Calu3 (cell line): ENCODE measurements around the gene EFS. TPM values are rescaled to one million over a fixed set of nuclear protein-coding genes. Genes with fewer than 3 reads are reported as not detected.

ENCODE experiments used
- BruUV-seq: library from RNA; stranded (reverse); fragments of 400-500 nt; replicated peaks from 2 replicates; lab custom pipeline; 2021; lab: Mats Ljungman, UMichigan
- CTCF ChIA-PET: fragments of 300-600 bp; sonication (Branson Sonifier 250); formaldehyde crosslinking; loops from one replicate; lab custom pipeline; 2022; ENCODE audit warnings: antibody characterized with exemption; lab: Charles Lee
- DNase-seq: peaks from one replicate; pipeline ENCODE4 v3.0.0; 2022
- H3K27ac Mint-ChIP-seq: one replicate; pipeline ENCODE4 v1.8.0; 2022; ENCODE audit warnings: mixed read lengths; ENCODE audit not compliant: unreplicated experiment
- H3K27me3 Mint-ChIP-seq: one replicate; pipeline ENCODE4 v1.8.0; 2022; ENCODE audit warnings: mixed read lengths; ENCODE audit not compliant: unreplicated experiment
- H3K36me3 Mint-ChIP-seq: one replicate; pipeline ENCODE4 v1.8.0; 2022; ENCODE audit warnings: mild to moderate bottlenecking, moderate library complexity, mixed read lengths; ENCODE audit not compliant: insufficient read depth, unreplicated experiment
- H3K4me1 Mint-ChIP-seq: one replicate; pipeline ENCODE4 v1.8.0; 2022; ENCODE audit warnings: mild to moderate bottlenecking, low read depth, mixed read lengths; ENCODE audit not compliant: unreplicated experiment
- H3K4me3 Mint-ChIP-seq: one replicate; pipeline ENCODE4 v1.8.0; 2022; ENCODE audit warnings: mild to moderate bottlenecking, low read depth, moderate library complexity, mixed read lengths; ENCODE audit not compliant: unreplicated experiment
- H3K9me3 Mint-ChIP-seq: one replicate; pipeline ENCODE4 v1.8.0; 2022; ENCODE audit warnings: low read depth, mixed read lengths; ENCODE audit not compliant: unreplicated experiment
- intact Hi-C: fragments of 100-400 bp; cut with micrococcal nuclease; formaldehyde crosslinking; loops from one replicate; pipeline ENCODE4 v1.10.0; 2022; ENCODE audit not compliant: unreplicated experiment
- total RNA-seq: library from RNA; stranded (reverse); gene quantifications from 2 replicates; pipeline ENCODE4 v1.2.3, GENCODE V29; 2022
- TF ChIP-seq, protein P1 (sequence below): fragments of 200-600 bp; IDR thresholded peaks from one replicate; pipeline ENCODE4 v1.8.0; 2022; ENCODE audit warnings: antibody characterized with exemption; ENCODE audit not compliant: unreplicated experiment

The EFS gene
- total RNA-seq, 1 experiment from 2014 or later, result not detected

- no peaks in the 10 kb centered on the region for H3K4me1 Mint-ChIP-seq
- intact Hi-C loops, result no loop called here
- CTCF ChIA-PET, result interaction anchor here (0.6 kb wide), 2 partner anchors 28 to 1833 kb away, joined by 4 to 5 read pairs; no protein-coding TSS in a partner anchor
- H3K27me3 Mint-ChIP-seq, result peaks cover 100% of the 10 kb centered on the region
- BruUV-seq, result no TSS peak
- DNase-seq, result no peak
- TF ChIP-seq, protein P1, sequence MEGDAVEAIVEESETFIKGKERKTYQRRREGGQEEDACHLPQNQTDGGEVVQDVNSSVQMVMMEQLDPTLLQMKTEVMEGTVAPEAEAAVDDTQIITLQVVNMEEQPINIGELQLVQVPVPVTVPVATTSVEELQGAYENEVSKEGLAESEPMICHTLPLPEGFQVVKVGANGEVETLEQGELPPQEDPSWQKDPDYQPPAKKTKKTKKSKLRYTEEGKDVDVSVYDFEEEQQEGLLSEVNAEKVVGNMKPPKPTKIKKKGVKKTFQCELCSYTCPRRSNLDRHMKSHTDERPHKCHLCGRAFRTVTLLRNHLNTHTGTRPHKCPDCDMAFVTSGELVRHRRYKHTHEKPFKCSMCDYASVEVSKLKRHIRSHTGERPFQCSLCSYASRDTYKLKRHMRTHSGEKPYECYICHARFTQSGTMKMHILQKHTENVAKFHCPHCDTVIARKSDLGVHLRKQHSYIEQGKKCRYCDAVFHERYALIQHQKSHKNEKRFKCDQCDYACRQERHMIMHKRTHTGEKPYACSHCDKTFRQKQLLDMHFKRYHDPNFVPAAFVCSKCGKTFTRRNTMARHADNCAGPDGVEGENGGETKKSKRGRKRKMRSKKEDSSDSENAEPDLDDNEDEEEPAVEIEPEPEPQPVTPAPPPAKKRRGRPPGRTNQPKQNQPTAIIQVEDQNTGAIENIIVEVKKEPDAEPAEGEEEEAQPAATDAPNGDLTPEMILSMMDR, result no peak
- no peak overlapping the region for H3K4me3 Mint-ChIP-seq
- H3K36me3 Mint-ChIP-seq, result no peaks in the 10 kb centered on the region
- no peaks in the 10 kb centered on the region for H3K9me3 Mint-ChIP-seq
- no peak overlapping the region for H3K27ac Mint-ChIP-seq
These were observed 20.8 kb upstream of the EFS start for GRCh38 chr14:23385642-23386265.

GRCh38 chr14:23385244-23385641, 20.3 kb upstream of the EFS start:
- intact Hi-C loops, result no loop called here
- Mint-ChIP-seq H3K27ac (no peak overlapping the region), H3K27me3 (peaks cover 100% of the 10 kb centered on the region), H3K4me3 (no peak overlapping the region), H3K36me3 (no peaks in the 10 kb centered on the region), H3K4me1 (no peaks in the 10 kb centered on the region), H3K9me3 (no peaks in the 10 kb centered on the region)
- TF ChIP-seq, protein P1, result no peak
- no peak for DNase-seq
- CTCF ChIA-PET, result interaction anchor here (0.6 kb wide), 1 partner anchor 1833 kb away, joined by 5 read pairs; no protein-coding TSS in a partner anchor
- no TSS peak for BruUV-seq

- TF ChIP-seq, protein P1, result no peak
- no peaks in the 10 kb centered on the region for H3K36me3 Mint-ChIP-seq
- DNase-seq, result no peak
- no peaks in the 10 kb centered on the region for H3K9me3 Mint-ChIP-seq
- H3K27ac Mint-ChIP-seq, result no peak overlapping the region
- BruUV-seq, result no TSS peak
- no peaks in the 10 kb centered on the region for H3K4me1 Mint-ChIP-seq
- intact Hi-C loops, result no loop called here
- no peak overlapping the region for H3K4me3 Mint-ChIP-seq
- CTCF ChIA-PET, result no interaction called here
- peaks cover 100% of the 10 kb centered on the region for H3K27me3 Mint-ChIP-seq
These were observed 19.6 kb upstream of the EFS start for GRCh38 chr14:23384364-23385080.

DNA sequence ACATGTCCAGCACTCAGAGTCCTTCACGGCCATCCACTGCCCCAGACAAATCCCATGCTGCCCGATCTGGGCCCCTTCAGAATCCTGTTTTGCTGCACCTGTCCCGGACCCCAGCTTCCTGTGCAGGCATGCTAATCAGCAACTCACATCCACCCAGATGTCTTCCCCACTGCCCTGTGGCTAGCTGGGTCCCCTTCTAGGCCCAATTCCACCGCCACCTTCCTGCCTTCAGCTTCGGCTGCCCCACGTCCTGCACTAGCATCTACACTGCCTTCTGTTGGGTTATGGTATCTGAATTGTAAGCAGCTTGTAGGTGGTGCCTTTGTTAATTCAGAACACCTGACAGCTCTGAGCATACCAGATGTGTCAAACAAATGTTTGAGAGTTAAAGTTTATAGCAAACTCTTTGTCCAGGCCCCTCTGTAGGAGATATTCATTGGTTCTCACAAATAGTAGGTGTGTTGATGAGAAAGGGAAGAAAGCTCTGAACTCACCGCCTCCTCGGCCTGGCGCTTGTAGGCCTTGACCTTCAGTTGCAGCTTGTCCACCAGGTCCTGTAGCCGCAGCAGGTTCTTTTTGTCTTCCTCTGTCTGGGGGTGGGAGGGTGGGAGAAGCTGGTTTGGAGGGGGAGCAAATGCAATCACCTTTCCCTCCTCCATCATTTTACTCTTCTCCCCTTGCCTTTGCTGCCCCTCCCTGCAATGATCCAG, 17.9 kb upstream of the EFS start:
- BruUV-seq, result no TSS peak
- intact Hi-C loops, result no loop called here
- CTCF ChIA-PET, result interaction anchor here (0.7 kb wide), 1 partner anchor 82 kb away, joined by 3 read pairs; no protein-coding TSS in a partner anchor
- Mint-ChIP-seq H3K27ac (no peak overlapping the region), H3K9me3 (no peaks in the 10 kb centered on the region), H3K27me3 (peaks cover 100% of the 10 kb centered on the region), H3K36me3 (no peaks in the 10 kb centered on the region), H3K4me3 (no peak overlapping the region), H3K4me1 (no peaks in the 10 kb centered on the region)
- TF ChIP-seq, protein P1, result no peak
- DNase-seq, result no peak
